Measurements from ENCODE around the gene KIAA0513.

GRCh38 chr16:85029981-85030401 lies 2.4 kb downstream of the KIAA0513 start:
- TF ChIP-seq POLR2A (IDR thresholded peaks at IDR 0.05; ENCODE audit: extremely low read depth, insufficient read length), result no peak
- no peak for TF ChIP-seq CTCF (IDR thresholded peaks at IDR 0.05; ENCODE audit: low read depth, low read length)
- no peak for TF ChIP-seq MAX (IDR thresholded peaks at IDR 0.05; ENCODE audit: low read depth, low read length)
- TF ChIP-seq MYC (IDR thresholded peaks at IDR 0.05; ENCODE audit: low read depth, low read length), result no peak
